Spleen (tissue), 11 donors: ENCODE results near the gene ERBIN. TPM values are rescaled to one million over a fixed set of nuclear protein-coding genes. Genes with fewer than 3 reads are reported as not detected.

Experiments
- DNase-seq: peaks from one replicate; pipeline ENCODE4 v3.0.0-alpha.2; 2020
- H3K27ac ChIP-seq, 8 donors: fragments of 200-600 bp; sonication (generic) in 7 of 8; 1 replicate in 4 of 8; 2 replicates in 4 of 8; pipeline versions ENCODE4 v1.5.0 to v1.8.0; 2016 to 2021; ENCODE audit warnings: inconsistent platforms in 4 of 8, mild to moderate bottlenecking in 4 of 8, moderate library complexity in 1 of 8
- H3K27me3 ChIP-seq, 7 donors: fragments of 200-600 bp; sonication (generic) in 6 of 7; replicated peaks in 1 of 7; 1 replicate in 4 of 7; 2 replicates in 3 of 7; pipeline versions ENCODE4 v1.5.0 to v1.8.0; 2016 to 2021; ENCODE audit warnings: inconsistent platforms in 3 of 7, mild to moderate bottlenecking in 1 of 7
- H3K36me3 ChIP-seq, 6 donors: fragments of 200-600 bp; sonication (generic) in 5 of 6; 1 replicate in 4 of 6; 2 replicates in 2 of 6; pipeline versions ENCODE4 v1.5.0 to v1.8.0; 2016 to 2021; ENCODE audit warnings: inconsistent platforms in 2 of 6
- H3K4me1 ChIP-seq, 6 donors: fragments of 200-600 bp; sonication (generic) in 5 of 6; 1 replicate in 3 of 6; 2 replicates in 3 of 6; pipeline versions ENCODE4 v1.5.0 to v1.8.0; 2016 to 2021; ENCODE audit warnings: inconsistent platforms in 3 of 6
- H3K4me3 ChIP-seq, 8 donors: fragments of 200-600 bp; sonication (generic) in 7 of 8; 1 replicate in 4 of 8; 2 replicates in 4 of 8; pipeline versions ENCODE4 v1.5.0 to v1.8.0; 2016 to 2021; ENCODE audit warnings: inconsistent platforms in 4 of 8, mild to moderate bottlenecking in 4 of 8, moderate library complexity in 2 of 8
- H3K9me3 ChIP-seq, 8 donors: fragments of 200-600 bp; sonication (generic) in 7 of 8; 1 replicate in 4 of 8; 2 replicates in 4 of 8; pipeline versions ENCODE4 v1.5.0 to v1.8.0; 2016 to 2021; ENCODE audit warnings: inconsistent platforms in 4 of 8
- POLR2A ChIP-seq, 3 donors: fragments of 450-650 bp; IDR thresholded peaks; one replicate each; pipeline ENCODE4 v1.5.1; 2017; ENCODE audit warnings: antibody characterized with exemption in 3 of 3, mild to moderate bottlenecking in 1 of 3
- POLR2AphosphoS5 ChIP-seq, 3 donors: sonication (generic); formaldehyde crosslinking; IDR thresholded peaks; one replicate each; pipeline ENCODE4 v1.5.1; 2017; ENCODE audit warnings: antibody characterized with exemption in 3 of 3
- WGBS, 5 donors: extraction: QIAGEN DNeasy Blood & Tissue Kit in 3 of 5; methylation state at CpG; one replicate each; pipeline versions ENCODE4 v1.1.5 to v1.1.7; 2013 to 2018; 5-methylcytosine and 5-hydroxymethylcytosine counted together
- intact Hi-C: fragments of 100-400 bp; cut with DNase I; formaldehyde crosslinking; loops from one replicate; pipeline ENCODE4 v1.15.0; 2023; ENCODE audit warnings: low total_unique reads
- polyA plus RNA-seq, 3 donors: library from polyadenylated mRNA; stranded (reverse); fragments of 200-250 nt; gene quantifications; one replicate each; pipeline ENCODE4 v1.2.1, GENCODE V29; 2013
- total RNA-seq, 7 donors: library from RNA; depleted of rRNA in 3 of 7; stranded (reverse); fragments of >200 nt in 3 of 7; fragmentation: NEBNext Ultra II Directional in 4 of 7; extraction: Animal tissue kit (Norgen Biotek cat#: 25700) in 4 of 7; gene quantifications; one replicate each; pipeline versions ENCODE4 v1.1.0 to v1.2.1, GENCODE V29; 2016 to 2021
- TF ChIP-seq, protein P1 (sequence below), 11 experiments: fragments of 200-600 bp in 7 of 11; fragments of 450-650 bp in 4 of 11; sonication (generic) in 4 of 11; IDR thresholded peaks in 8 of 11; conservative IDR thresholded peaks in 3 of 11; 1 replicate in 7 of 11; 2 replicates in 4 of 11; pipeline versions ENCODE4 v1.4.0 to v1.8.0; 2016 to 2021; ENCODE audit warnings: antibody characterized with exemption in 11 of 11, inconsistent platforms in 4 of 11, mild to moderate bottlenecking in 1 of 11
- donor health status: healthy with polysubstance abuse.
- donor health status: DM: no; HTN: no; CAD: no; lungs with moderate emphysema.
- donor health status: DM: no; HTN: no; CAD: no.
- donor health status: Bipolar disorder and iron deficiency.
- donor health status: healthy.
- donor health status: DM: no; HTN: no; CAD: no.
- donor health status: DM: yes; HTN: yes; CAD: no.

Gene ERBIN
- total and polyA plus RNA-seq, 10 donors = 19.6 to 112 (median 93.1) TPM

DNA sequence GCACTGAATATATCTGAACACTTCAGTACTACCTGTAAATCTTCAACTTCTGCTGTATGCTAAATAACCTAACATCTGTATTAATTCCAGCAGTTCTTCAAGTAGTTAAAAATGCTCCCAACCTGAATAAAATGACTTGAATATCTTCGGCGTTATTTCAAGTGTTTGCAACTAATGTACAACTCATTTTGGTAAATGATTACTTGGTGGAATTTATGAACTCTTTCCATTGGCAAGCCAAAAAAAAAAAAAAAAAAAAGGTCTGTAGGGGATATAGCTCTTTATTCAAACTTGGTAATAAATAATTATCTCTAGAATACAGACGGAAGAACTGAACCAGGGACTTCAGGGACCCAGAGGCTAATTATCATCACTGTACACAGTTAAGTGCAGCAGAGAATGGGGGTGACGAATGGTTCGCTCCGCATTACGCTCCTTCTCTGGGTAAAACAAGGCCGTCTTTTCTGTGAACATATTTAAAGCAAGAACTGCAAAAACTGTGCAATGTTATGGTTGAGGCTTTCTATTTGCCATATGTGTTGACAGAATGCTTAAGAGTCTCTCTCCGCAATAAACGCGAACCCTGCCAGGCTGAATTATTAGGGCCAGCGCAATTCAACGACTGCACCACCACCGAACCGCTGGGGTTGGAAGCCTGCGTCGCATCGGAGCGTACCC is 1.9 kb upstream of the ERBIN start:
- TF ChIP-seq, protein P1, sequence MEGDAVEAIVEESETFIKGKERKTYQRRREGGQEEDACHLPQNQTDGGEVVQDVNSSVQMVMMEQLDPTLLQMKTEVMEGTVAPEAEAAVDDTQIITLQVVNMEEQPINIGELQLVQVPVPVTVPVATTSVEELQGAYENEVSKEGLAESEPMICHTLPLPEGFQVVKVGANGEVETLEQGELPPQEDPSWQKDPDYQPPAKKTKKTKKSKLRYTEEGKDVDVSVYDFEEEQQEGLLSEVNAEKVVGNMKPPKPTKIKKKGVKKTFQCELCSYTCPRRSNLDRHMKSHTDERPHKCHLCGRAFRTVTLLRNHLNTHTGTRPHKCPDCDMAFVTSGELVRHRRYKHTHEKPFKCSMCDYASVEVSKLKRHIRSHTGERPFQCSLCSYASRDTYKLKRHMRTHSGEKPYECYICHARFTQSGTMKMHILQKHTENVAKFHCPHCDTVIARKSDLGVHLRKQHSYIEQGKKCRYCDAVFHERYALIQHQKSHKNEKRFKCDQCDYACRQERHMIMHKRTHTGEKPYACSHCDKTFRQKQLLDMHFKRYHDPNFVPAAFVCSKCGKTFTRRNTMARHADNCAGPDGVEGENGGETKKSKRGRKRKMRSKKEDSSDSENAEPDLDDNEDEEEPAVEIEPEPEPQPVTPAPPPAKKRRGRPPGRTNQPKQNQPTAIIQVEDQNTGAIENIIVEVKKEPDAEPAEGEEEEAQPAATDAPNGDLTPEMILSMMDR (IDR thresholded peaks at IDR 0.05 in 8 of 11, conservative IDR thresholded peaks at IDR 0.05 in 3 of 11) = no peak
- TF ChIP-seq POLR2AphosphoS5 (IDR thresholded peaks at IDR 0.05) = no peak
- TF ChIP-seq POLR2A (IDR thresholded peaks at IDR 0.05) = no peak
- Histone ChIP-seq H3K4me3 (peak overlapping the region; percentile 50 to 89 (median 84)), H3K9me3 (no peaks in the 10 kb centered on the region), H3K27ac (peak overlapping the region; percentile 88 to 100 (median 100)), H3K36me3 (no peaks in the 10 kb centered on the region), H3K4me1 (peaks cover 14 to 39% (median 29%) of the 10 kb centered on the region in 6 donors), H3K27me3 (no peaks in the 10 kb centered on the region)
- WGBS, 5 donors = 4 to 10% (median 7%) methylated on average over 19 of the region's 19 CpGs
- intact Hi-C loops = loop anchor here (10.0 kb wide), 1 partner anchor 220 kb away; the partner anchor contains the start of gene SREK1
- DNase-seq = no peak

DNA sequence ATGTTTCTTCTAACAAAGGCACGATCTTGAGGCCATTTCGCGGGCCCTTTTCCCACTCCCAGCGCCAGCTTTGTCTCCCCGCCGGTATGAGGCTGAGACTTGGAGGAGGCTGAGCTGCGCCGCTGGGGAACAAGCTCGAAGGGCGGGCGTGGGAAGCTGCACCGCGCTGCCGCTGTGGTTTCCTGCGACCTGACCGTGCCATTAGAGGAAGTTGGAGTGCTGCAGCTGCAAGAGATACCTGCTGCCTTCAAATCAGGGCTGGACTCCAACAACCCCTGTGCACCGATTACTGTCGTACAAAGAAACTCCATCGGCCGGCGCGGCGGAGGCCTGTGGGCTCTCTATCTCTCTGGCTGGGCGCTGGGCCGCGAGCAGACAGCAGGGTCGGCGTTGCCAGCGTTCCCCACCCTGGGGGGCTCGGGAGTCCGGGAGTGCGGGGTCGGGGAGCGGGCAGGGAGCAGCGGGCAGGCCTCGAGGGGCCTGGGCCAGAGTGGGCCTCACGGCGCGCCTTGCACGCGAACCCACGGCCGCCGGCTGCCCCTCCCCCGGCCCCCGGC is 1.3 kb upstream of the ERBIN start:
- H3K9me3 ChIP-seq = no peaks in the 10 kb centered on the region
- H3K36me3 ChIP-seq = peaks cover 0 to 6% (median 0%) of the 10 kb centered on the region in 6 donors
- TF ChIP-seq, protein P1 (IDR thresholded peaks at IDR 0.05 in 8 of 11, conservative IDR thresholded peaks at IDR 0.05 in 3 of 11) = peak in 1 of 11 experiments; percentile 10
- TF ChIP-seq POLR2A (IDR thresholded peaks at IDR 0.05) (peak in 2 of 3 donors; percentile 19 to 29), POLR2AphosphoS5 (IDR thresholded peaks at IDR 0.05) (peak; percentile 84 to 87 (median 87))
- no peaks in the 10 kb centered on the region for H3K27me3 ChIP-seq
- peaks cover 15 to 45% (median 35%) of the 10 kb centered on the region in 6 donors for H3K4me1 ChIP-seq
- DNase-seq = peak; percentile 97
- WGBS, 5 donors = 0 to 1% (median 0%) methylated on average over 33 to 46 of the region's 46 CpGs
- peak overlapping the region; percentile 50 to 89 (median 84) for H3K4me3 ChIP-seq
- peak overlapping the region; percentile 88 to 100 (median 100) for H3K27ac ChIP-seq
- intact Hi-C loops = loop anchor here (10.0 kb wide), 1 partner anchor 220 kb away; the partner anchor contains the start of gene SREK1

DNA sequence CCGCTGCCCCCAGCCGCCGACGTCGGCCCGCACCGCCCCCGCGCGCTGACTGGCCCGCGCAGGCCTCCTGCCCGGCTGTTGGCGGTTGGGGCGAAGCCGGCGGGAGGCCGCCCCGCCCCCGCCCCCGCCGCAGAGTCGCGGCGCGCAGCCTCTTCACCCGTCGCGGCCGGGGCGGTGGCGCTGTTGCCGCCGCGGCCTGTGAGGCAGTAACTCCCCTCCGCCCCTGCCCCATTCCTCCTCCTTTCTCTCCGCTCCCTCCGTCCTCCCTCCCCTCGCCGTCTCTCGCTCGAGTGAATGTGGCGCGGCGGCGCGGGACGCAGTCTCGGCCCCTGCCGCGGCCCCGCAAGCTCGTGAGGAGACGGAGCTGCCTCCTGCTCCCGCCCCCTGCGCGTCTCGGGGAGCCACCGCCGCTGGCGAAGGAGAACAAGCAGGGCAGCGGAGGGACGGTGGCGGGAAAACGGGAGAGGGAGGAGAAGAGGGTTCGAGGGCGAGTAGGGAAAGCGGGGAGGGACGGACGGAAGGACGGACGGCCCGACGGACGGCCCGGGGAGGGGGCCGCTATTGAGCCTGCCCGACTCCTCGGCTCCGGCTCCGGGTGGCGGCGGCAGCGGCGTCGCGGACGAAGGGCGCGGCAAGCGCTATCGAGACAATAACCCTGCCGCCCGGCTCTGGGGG is 637 bp upstream of the ERBIN start:
- WGBS, 5 donors = 0 to 1% (median 0%) methylated on average over 39 to 94 of the region's 94 CpGs
- Histone ChIP-seq H3K4me1 (peaks cover 20 to 51% (median 41%) of the 10 kb centered on the region in 6 donors), H3K9me3 (no peaks in the 10 kb centered on the region), H3K36me3 (peaks cover 0 to 8% (median 0%) of the 10 kb centered on the region in 6 donors), H3K4me3 (peak overlapping the region; percentile 69 to 89 (median 84)), H3K27ac (peak overlapping the region; percentile 99 to 100 (median 100)), H3K27me3 (no peaks in the 10 kb centered on the region)
- TF ChIP-seq POLR2AphosphoS5 (IDR thresholded peaks at IDR 0.05) (peak; percentile 92 to 96 (median 94)), POLR2A (IDR thresholded peaks at IDR 0.05) (peak; percentile 64 to 82 (median 79))
- TF ChIP-seq, protein P1 (IDR thresholded peaks at IDR 0.05 in 8 of 11, conservative IDR thresholded peaks at IDR 0.05 in 3 of 11) = peak in 9 of 11 experiments; percentile 25 to 56 (median 41)
- intact Hi-C loops = loop anchor here (10.0 kb wide), 1 partner anchor 219 kb away; the partner anchor contains the start of gene SREK1
- DNase-seq = peak; percentile 95
